ENCODE results near the gene TWIST1. TPM values are rescaled to one million over a fixed set of nuclear protein-coding genes. Genes with fewer than 3 reads are reported as not detected.
A peak's percentile ranks its signal among the peaks of the same experiment; 100 is the strongest.

Gene TWIST1
- 10 to 100 TPM in 3 of 4 donors, 1 to 10 TPM in 1; 4.0 to 12.7 (median 10.5) TPM for total RNA-seq

DNA sequence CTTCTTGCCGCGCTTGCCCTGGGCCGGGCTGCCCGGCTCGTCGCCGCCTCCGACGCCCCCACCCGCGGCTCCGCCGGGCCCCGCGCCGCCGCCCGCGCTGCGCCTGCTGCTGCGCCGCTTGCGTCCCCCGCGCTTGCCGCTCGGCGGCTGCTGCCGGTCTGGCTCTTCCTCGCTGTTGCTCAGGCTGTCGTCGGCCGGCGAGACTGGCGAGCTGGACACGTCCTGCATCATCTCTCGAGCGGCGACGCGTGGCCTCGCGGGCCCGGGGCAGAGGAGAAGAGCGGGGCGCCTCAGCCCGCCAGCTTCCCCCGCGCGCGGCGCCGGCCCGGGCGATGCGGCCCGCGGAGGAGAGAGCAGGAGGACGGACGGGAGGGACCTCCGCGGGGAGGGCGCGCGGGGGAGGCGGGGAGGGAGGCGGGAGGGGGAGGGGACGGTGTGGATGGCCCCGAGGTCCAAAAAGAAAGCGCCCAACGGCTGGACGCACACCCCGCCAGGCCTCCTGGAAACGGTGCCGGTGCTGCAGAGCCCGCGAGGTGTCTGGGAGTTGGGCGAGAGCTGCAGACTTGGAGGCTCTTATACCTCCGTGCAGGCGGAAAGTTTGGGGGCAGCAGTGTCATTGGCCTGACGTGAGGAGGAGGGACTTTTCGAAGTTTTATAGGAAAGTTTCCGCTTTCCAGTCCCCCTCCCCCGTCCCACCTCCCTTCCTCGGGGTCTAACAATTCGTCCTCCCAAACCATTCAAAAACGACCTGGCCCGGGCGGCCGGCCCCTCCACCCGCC is at the start of gene TWIST1:
Gene TWIST1 (minus strand): TSS at position 546 of the 779 bp plus-strand sequence. CDS start 315 bp downstream, at position 231.
- 3% methylated on average over 11 of the region's 91 CpGs for WGBS
- peak within 1 kb of the TSS; percentile 89 for H3K27ac ChIP-seq
- DNase-seq (ENCODE audit: low spot score in 2 of 2) = peak; percentile 91
- H3K27me3 ChIP-seq = peaks cover 87% of the 10 kb centered on the region
- H3K9me3 ChIP-seq = no peaks in the 10 kb centered on the region
- TF ChIP-seq, protein P1, sequence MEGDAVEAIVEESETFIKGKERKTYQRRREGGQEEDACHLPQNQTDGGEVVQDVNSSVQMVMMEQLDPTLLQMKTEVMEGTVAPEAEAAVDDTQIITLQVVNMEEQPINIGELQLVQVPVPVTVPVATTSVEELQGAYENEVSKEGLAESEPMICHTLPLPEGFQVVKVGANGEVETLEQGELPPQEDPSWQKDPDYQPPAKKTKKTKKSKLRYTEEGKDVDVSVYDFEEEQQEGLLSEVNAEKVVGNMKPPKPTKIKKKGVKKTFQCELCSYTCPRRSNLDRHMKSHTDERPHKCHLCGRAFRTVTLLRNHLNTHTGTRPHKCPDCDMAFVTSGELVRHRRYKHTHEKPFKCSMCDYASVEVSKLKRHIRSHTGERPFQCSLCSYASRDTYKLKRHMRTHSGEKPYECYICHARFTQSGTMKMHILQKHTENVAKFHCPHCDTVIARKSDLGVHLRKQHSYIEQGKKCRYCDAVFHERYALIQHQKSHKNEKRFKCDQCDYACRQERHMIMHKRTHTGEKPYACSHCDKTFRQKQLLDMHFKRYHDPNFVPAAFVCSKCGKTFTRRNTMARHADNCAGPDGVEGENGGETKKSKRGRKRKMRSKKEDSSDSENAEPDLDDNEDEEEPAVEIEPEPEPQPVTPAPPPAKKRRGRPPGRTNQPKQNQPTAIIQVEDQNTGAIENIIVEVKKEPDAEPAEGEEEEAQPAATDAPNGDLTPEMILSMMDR (IDR thresholded peaks at IDR 0.05) = no peak
- TF ChIP-seq POLR2A (IDR thresholded peaks at IDR 0.05) (peak in 1 of 2 donors; percentile 78), POLR2AphosphoS5 (IDR thresholded peaks at IDR 0.05) (peak; percentile 48 to 82 (median 61)), EP300 (IDR thresholded peaks at IDR 0.05) (no peak)
- H3K36me3 ChIP-seq = no peaks in the 10 kb centered on the region
- H3K4me3 ChIP-seq = peak within 1 kb of the TSS; percentile 74
- peaks cover 28% of the 10 kb centered on the region for H3K4me1 ChIP-seq

DNA sequence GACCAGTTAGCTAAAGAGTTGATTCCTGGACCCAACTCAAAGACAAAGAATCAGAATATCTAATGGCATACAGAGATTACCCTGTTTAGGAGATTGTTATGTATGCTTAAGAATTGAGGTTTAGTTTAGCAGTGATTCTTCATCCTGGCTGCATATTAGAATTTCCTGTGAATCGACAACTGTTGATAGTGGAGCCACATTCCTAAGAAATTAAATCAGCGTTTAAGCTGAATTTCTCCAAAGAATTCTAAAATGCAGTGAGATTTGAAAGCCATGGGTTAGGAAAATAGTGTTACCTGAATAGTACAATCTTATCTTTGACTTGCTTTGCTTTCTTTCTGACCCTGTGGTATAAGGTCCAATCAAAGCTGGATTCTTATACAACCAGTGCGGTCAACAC is 44.2 kb upstream of the TWIST1 start:
- no peaks in the 10 kb centered on the region for H3K4me1 ChIP-seq
- TF ChIP-seq, protein P1 (IDR thresholded peaks at IDR 0.05) = no peak
- no peak for TF ChIP-seq EP300 (IDR thresholded peaks at IDR 0.05)
- TF ChIP-seq POLR2AphosphoS5 (IDR thresholded peaks at IDR 0.05) = no peak
- TF ChIP-seq POLR2A (IDR thresholded peaks at IDR 0.05) = no peak
- no peaks in the 10 kb centered on the region for H3K9me3 ChIP-seq
- 71% methylated on average over 3 of the region's 3 CpGs for WGBS
- H3K4me3 ChIP-seq = no peak overlapping the region
- no peak for DNase-seq (ENCODE audit: low spot score in 2 of 2)
- no peak overlapping the region for H3K27ac ChIP-seq
- H3K36me3 ChIP-seq = no peaks in the 10 kb centered on the region
- peaks cover 3% of the 10 kb centered on the region for H3K27me3 ChIP-seq

DNA sequence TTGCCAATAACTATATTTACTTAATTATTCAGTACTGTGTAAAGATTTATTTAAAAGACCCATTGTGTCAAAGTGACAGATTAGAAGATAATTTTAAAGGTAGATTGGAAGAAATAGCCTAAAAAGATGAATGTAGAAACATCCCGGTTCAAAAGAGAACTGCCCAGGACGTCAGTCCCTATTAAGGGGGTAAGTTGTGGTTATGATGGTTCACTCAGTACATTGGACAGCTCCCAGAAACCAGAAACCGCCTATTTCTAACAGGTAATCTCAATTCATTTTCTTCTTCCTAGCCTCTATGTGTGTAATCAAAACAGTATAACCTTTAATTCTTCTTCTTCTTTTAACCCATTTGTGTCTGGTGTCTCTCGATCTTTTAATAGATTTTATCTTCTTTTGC is 29.3 kb upstream of the TWIST1 start:
- WGBS = 8% methylated on average over 4 of the region's 4 CpGs
- no peak for DNase-seq (ENCODE audit: low spot score in 2 of 2)
- Histone ChIP-seq H3K9me3 (no peaks in the 10 kb centered on the region), H3K4me3 (no peak overlapping the region), H3K27ac (no peak overlapping the region), H3K36me3 (no peaks in the 10 kb centered on the region), H3K27me3 (peaks cover 61% of the 10 kb centered on the region), H3K4me1 (peaks cover 10% of the 10 kb centered on the region)
- no peak for TF ChIP-seq POLR2A (IDR thresholded peaks at IDR 0.05)
- TF ChIP-seq, protein P1 (IDR thresholded peaks at IDR 0.05) = no peak
- TF ChIP-seq POLR2AphosphoS5 (IDR thresholded peaks at IDR 0.05) = no peak
- no peak for TF ChIP-seq EP300 (IDR thresholded peaks at IDR 0.05)

DNA sequence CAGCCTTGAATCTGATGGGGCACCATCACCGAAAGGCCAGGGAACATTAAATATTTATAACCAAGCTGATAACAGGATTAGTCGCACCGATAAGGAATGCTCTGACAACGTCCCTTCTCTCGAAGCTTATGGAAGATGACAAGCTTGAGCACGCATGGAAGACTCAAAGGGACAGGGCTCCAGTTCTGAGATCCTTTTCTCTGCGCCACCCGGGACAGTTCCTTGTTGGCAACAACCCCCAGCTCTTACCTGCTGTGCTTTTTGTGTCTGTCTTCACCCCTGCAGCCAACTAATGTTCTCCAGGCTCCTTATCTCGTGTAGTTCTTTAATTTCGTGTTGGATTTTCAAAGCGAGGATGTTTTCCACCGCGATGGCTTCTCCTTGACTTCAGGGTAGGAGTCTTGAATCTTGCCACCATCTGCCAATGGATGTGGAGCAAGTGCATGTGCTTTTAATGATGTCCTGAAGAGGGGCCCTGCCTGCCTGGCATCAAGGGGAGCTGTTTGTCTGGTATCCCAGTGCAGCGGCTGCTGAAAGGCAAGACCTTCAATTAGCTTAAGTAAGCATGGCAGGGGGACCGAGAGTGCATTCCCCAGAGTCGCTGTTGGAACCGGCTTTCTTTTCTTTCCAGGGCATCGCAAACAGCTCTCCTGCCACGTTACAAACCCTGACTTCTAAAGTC is 28.1 kb upstream of the TWIST1 start:
- TF ChIP-seq, protein P1 (IDR thresholded peaks at IDR 0.05) = no peak
- TF ChIP-seq POLR2A (IDR thresholded peaks at IDR 0.05) (no peak), EP300 (IDR thresholded peaks at IDR 0.05) (no peak), POLR2AphosphoS5 (IDR thresholded peaks at IDR 0.05) (no peak)
- peak overlapping the region; percentile 30 for H3K4me3 ChIP-seq
- 17% methylated on average over 18 of the region's 19 CpGs for WGBS

More for the DNA sequence above, 28.1 kb upstream of the TWIST1 start:
- Histone ChIP-seq H3K9me3 (no peaks in the 10 kb centered on the region), H3K4me1 (peaks cover 10% of the 10 kb centered on the region), H3K27ac (no peak overlapping the region), H3K27me3 (peaks cover 63% of the 10 kb centered on the region), H3K36me3 (no peaks in the 10 kb centered on the region)
- DNase-seq (ENCODE audit: low spot score in 2 of 2) = no peak
